HEK293 (cell line): ENCODE measurements around the gene TBC1D14.

ENCODE experiments used
- CTCF ChIA-PET: fragments of 350-600 bp; formaldehyde crosslinking; extraction: SDS; loops from one replicate; lab custom pipeline; 2021; ENCODE audit warnings: antibody characterized with exemption; lab: Yijun Ruan, JAX
- POLR2A ChIA-PET: fragments of 300-600 bp; formaldehyde crosslinking; extraction: SDS; loops from one replicate; lab custom pipeline; 2020; ENCODE audit warnings: antibody characterized with exemption, inconsistent platforms; lab: Yijun Ruan, JAX
- H3K27ac ChIP-seq: fragments of 200-500 bp; sonication (Bioruptor generic); 2 replicates; pipeline ENCODE4 v1.5.1; 2014; ENCODE audit warnings: low read depth, low read length, control low read depth, inconsistent platforms; ENCODE audit errors: extremely low read depth
- H3K36me3 ChIP-seq, 2 experiments: fragments of 200-500 bp in 1 of 2; sonication (Bioruptor generic) in 1 of 2; 1 replicate in 1 of 2; 2 replicates in 1 of 2; pipeline ENCODE4 v1.5.1; 2014 to 2017; ENCODE audit warnings: inconsistent platforms in 2 of 2, low read length in 2 of 2; ENCODE audit not compliant: control insufficient read depth in 2 of 2, insufficient read depth in 1 of 2
- H3K4me1 ChIP-seq: fragments of 200-500 bp; sonication (Bioruptor generic); 2 replicates; pipeline ENCODE4 v1.5.1; 2014; ENCODE audit warnings: mild to moderate bottlenecking, low read length, inconsistent platforms; ENCODE audit not compliant: control insufficient read depth, insufficient read depth
- H3K4me3 ChIP-seq: 2 replicates; pipeline ENCODE4 v1.5.1; 2011; ENCODE audit warnings: low read depth, mild to moderate bottlenecking, control low read depth, low read length, moderate library complexity
- H3K9me3 ChIP-seq: fragments of 200-500 bp; sonication (Bioruptor generic); 2 replicates; pipeline ENCODE4 v1.5.1; 2014; ENCODE audit warnings: low read depth, low read length, inconsistent platforms; ENCODE audit not compliant: control insufficient read depth, insufficient read depth
- GLI4 ChIP-seq: fragments of 450-650 bp; formaldehyde crosslinking; IDR thresholded peaks from 2 replicates; pipeline ENCODE4 v1.5.1; 2016; ENCODE audit warnings: missing biosample characterization, missing genetic modification characterization
- KLF10 ChIP-seq: fragments of 450-650 bp; IDR thresholded peaks from 2 replicates; pipeline ENCODE4 v1.5.1; 2018; ENCODE audit warnings: missing biosample characterization, mild to moderate bottlenecking, missing genetic modification characterization
- KLF16 ChIP-seq: fragments of 450-650 bp; formaldehyde crosslinking; IDR thresholded peaks from 2 replicates; pipeline ENCODE4 v1.5.1; 2017; ENCODE audit warnings: missing biosample characterization, missing genetic modification characterization
- MYNN ChIP-seq: fragments of 450-650 bp; formaldehyde crosslinking; IDR thresholded peaks from 2 replicates; pipeline ENCODE4 v1.5.1; 2016; ENCODE audit warnings: missing biosample characterization, missing genetic modification characterization, borderline replicate concordance
- REPIN1 ChIP-seq: fragments of 450-650 bp; formaldehyde crosslinking; IDR thresholded peaks from 2 replicates; pipeline ENCODE4 v1.5.1; 2017; ENCODE audit warnings: missing biosample characterization, missing genetic modification characterization, low read depth
- SCRT1 ChIP-seq: fragments of 450-650 bp; formaldehyde crosslinking; IDR thresholded peaks from 2 replicates; pipeline ENCODE4 v1.5.1; 2016; ENCODE audit warnings: missing biosample characterization, missing genetic modification characterization, borderline replicate concordance
- YY1 ChIP-seq: fragments of 450-650 bp; formaldehyde crosslinking; IDR thresholded peaks from 2 replicates; pipeline ENCODE4 v1.5.1; 2018; ENCODE audit warnings: missing biosample characterization, missing genetic modification characterization
- YY2 ChIP-seq: fragments of 450-650 bp; formaldehyde crosslinking; IDR thresholded peaks from 2 replicates; pipeline ENCODE4 v1.5.1; 2016; ENCODE audit warnings: missing biosample characterization, missing genetic modification characterization
- ZBTB8A ChIP-seq: fragments of 450-650 bp; formaldehyde crosslinking; IDR thresholded peaks from 2 replicates; pipeline ENCODE4 v1.5.1; 2016; ENCODE audit warnings: missing biosample characterization, missing genetic modification characterization
- ZNF157 ChIP-seq: fragments of 450-650 bp; formaldehyde crosslinking; IDR thresholded peaks from 2 replicates; pipeline ENCODE4 v1.5.1; 2016; ENCODE audit warnings: missing biosample characterization, missing genetic modification characterization
- ZNF174 ChIP-seq: fragments of 450-650 bp; formaldehyde crosslinking; IDR thresholded peaks from 2 replicates; pipeline ENCODE4 v1.5.0; 2017; ENCODE audit warnings: missing biosample characterization, mild to moderate bottlenecking, missing genetic modification characterization
- ZNF19 ChIP-seq: fragments of 450-650 bp; formaldehyde crosslinking; IDR thresholded peaks from 2 replicates; pipeline ENCODE4; 2016; ENCODE audit warnings: missing biosample characterization, missing genetic modification characterization, low read depth
- ZNF266 ChIP-seq: fragments of 450-650 bp; formaldehyde crosslinking; IDR thresholded peaks from 2 replicates; pipeline ENCODE4 v1.5.1; 2016; ENCODE audit warnings: missing biosample characterization, missing genetic modification characterization, low read depth
- ZNF292 ChIP-seq: fragments of 450-650 bp; formaldehyde crosslinking; IDR thresholded peaks from 2 replicates; pipeline ENCODE4 v1.5.1; 2016; ENCODE audit warnings: low read depth, missing biosample characterization, missing genetic modification characterization, borderline replicate concordance
- ZNF501 ChIP-seq: fragments of 450-650 bp; formaldehyde crosslinking; IDR thresholded peaks from 2 replicates; pipeline ENCODE4 v1.5.1; 2016; ENCODE audit warnings: missing biosample characterization, missing genetic modification characterization
- ZNF529 ChIP-seq: fragments of 450-650 bp; formaldehyde crosslinking; IDR thresholded peaks from 2 replicates; pipeline ENCODE4 v1.5.1; 2017; ENCODE audit warnings: missing genetic modification characterization, missing biosample characterization; ENCODE audit not compliant: insufficient replicate concordance
- ZNF654 ChIP-seq: fragments of 450-650 bp; formaldehyde crosslinking; IDR thresholded peaks from 2 replicates; pipeline ENCODE4 v1.5.1; 2016; ENCODE audit warnings: low read depth, missing biosample characterization, missing genetic modification characterization
- ZNF677 ChIP-seq: fragments of 450-650 bp; IDR thresholded peaks from 2 replicates; pipeline ENCODE4 v1.5.0; 2018; ENCODE audit warnings: missing biosample characterization, mild to moderate bottlenecking, missing genetic modification characterization, moderate library complexity
- ZSCAN30 ChIP-seq: fragments of 450-650 bp; IDR thresholded peaks from 2 replicates; pipeline ENCODE4 v1.5.1; 2018; ENCODE audit warnings: missing biosample characterization, mild to moderate bottlenecking, missing genetic modification characterization, moderate library complexity
- TF ChIP-seq, protein P1 (sequence below): fragments of 450-650 bp; formaldehyde crosslinking; IDR thresholded peaks from 2 replicates; pipeline ENCODE4 v1.5.1; 2016; ENCODE audit warnings: missing biosample characterization, missing genetic modification characterization
- TF ChIP-seq, protein P2 (sequence below): fragments of 450-650 bp; formaldehyde crosslinking; IDR thresholded peaks from 2 replicates; pipeline ENCODE4 v1.5.1; 2016; ENCODE audit warnings: missing biosample characterization, missing genetic modification characterization, borderline replicate concordance
- TF ChIP-seq, protein P3 (sequence below): fragments of 450-650 bp; formaldehyde crosslinking; IDR thresholded peaks from 2 replicates; pipeline ENCODE4 v1.5.1; 2017; ENCODE audit warnings: missing biosample characterization, missing genetic modification characterization
- TF ChIP-seq, protein P4 (sequence below): fragments of 450-650 bp; formaldehyde crosslinking; IDR thresholded peaks from 2 replicates; pipeline ENCODE4 v1.5.1; 2017; ENCODE audit warnings: missing biosample characterization, missing genetic modification characterization

Gene TBC1D14

DNA sequence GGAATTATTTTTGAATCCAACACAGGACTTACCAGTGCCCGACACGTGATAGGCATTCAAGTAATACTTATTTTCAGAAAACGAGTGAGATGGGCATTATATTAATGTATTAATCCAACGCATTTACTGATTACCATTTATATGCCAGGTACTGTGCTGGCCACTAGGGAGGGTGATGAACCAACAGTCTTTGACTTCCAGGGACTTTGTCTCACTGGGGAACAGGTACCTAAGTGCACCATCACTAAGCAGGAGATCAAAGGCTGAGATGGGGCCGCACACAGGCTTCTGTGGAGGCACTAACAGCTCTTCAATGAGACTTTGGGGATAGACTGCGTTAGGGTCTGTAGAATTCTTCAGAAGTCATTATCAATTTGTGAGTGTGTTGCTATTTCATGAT is 127.8 kb downstream of the TBC1D14 start (continued):
- TF ChIP-seq YY1 (tag by site-specific recombination) (no peak), MYNN (tag by site-specific recombination) (no peak), ZNF266 (tag by site-specific recombination) (no peak), GLI4 (tag by site-specific recombination) (no peak), ZNF157 (tag by site-specific recombination) (no peak), KLF10 (no peak)
- TF ChIP-seq, protein P1, sequence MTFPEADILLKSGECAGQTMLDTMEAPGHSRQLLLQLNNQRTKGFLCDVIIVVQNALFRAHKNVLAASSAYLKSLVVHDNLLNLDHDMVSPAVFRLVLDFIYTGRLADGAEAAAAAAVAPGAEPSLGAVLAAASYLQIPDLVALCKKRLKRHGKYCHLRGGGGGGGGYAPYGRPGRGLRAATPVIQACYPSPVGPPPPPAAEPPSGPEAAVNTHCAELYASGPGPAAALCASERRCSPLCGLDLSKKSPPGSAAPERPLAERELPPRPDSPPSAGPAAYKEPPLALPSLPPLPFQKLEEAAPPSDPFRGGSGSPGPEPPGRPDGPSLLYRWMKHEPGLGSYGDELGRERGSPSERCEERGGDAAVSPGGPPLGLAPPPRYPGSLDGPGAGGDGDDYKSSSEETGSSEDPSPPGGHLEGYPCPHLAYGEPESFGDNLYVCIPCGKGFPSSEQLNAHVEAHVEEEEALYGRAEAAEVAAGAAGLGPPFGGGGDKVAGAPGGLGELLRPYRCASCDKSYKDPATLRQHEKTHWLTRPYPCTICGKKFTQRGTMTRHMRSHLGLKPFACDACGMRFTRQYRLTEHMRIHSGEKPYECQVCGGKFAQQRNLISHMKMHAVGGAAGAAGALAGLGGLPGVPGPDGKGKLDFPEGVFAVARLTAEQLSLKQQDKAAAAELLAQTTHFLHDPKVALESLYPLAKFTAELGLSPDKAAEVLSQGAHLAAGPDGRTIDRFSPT (tag by site-specific recombination) = no peak

DNA sequence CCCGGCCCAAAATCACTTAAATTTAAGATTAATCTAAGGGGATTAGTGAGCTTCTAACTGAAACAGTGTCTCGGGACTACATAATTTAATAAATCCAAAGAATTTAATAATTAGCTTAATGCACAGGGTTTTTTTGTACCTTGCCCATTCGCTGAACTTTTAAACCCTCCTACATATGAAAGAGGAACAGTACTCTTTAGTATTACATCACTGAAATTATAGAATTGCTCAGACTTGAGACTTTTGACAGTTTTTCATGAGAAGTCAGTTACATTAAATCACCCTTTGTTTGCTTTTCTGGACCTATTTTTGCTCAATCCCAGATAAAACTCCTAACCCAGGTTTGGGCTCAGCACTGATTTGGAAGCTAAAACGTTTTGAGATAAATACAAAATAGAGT is 131.1 kb downstream of the TBC1D14 start:
- CTCF ChIA-PET = interaction anchor here (0.7 kb wide), 1 partner anchor 269 kb away, joined by 3 read pairs; no protein-coding TSS in a partner anchor
- TF ChIP-seq ZNF174 (tag by site-specific recombination) (no peak), ZNF677 (tag by site-specific recombination) (no peak), ZSCAN30 (tag by site-specific recombination) (no peak), ZNF501 (no peak), ZBTB8A (no peak), YY2 (no peak)
- TF ChIP-seq, protein P2, sequence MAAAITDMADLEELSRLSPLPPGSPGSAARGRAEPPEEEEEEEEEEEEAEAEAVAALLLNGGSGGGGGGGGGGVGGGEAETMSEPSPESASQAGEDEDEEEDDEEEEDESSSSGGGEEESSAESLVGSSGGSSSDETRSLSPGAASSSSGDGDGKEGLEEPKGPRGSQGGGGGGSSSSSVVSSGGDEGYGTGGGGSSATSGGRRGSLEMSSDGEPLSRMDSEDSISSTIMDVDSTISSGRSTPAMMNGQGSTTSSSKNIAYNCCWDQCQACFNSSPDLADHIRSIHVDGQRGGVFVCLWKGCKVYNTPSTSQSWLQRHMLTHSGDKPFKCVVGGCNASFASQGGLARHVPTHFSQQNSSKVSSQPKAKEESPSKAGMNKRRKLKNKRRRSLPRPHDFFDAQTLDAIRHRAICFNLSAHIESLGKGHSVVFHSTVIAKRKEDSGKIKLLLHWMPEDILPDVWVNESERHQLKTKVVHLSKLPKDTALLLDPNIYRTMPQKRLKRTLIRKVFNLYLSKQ (tag by site-specific recombination) = no peak
- peaks cover 0 to 11% of the 10 kb centered on the region in 2 experiments; a peak in 1 of 3 replicates for H3K36me3 ChIP-seq
- H3K4me3 ChIP-seq = no peak overlapping the region
- no peak overlapping the region for H3K27ac ChIP-seq
- H3K9me3 ChIP-seq = no peaks in the 10 kb centered on the region
- H3K4me1 ChIP-seq = no peaks in the 10 kb centered on the region
- POLR2A ChIA-PET = no interaction called here

DNA sequence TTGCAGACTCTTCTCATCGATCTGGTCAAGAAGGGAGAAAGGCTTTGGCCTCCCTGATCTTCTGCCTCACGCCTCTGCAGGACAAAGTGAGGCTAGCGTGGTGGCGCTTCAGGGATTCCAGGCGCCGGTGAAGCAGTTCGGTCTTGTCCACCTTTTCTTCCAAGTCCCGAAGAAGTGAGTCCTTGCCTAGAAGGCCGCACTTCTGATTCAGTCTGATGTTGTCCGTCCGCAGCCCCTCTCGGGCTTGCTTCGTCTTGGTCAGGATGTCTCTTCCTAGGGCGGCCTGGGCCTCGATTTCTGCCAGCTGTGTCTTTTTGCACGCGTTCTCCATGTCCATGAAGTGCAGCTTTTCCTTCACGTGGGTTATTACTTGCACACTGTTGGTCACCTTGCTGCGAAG is 131.6 kb downstream of the TBC1D14 start:
- ChIA-PET CTCF (interaction anchor here (0.6 to 3.7 kb wide), 3 partner anchors 28 to 298 kb away, joined by 4 to 20 read pairs (median 5); partner anchors contain the start of gene GRPEL1), POLR2A (no interaction called here)
- Histone ChIP-seq H3K9me3 (no peaks in the 10 kb centered on the region), H3K4me1 (no peaks in the 10 kb centered on the region), H3K27ac (no peak overlapping the region), H3K36me3 (peaks cover 0 to 11% of the 10 kb centered on the region in 2 experiments; a peak in 1 of 3 replicates), H3K4me3 (no peak overlapping the region)
- no peak for TF ChIP-seq SCRT1 (tag by site-specific recombination)
- no peak for TF ChIP-seq ZNF19 (tag by site-specific recombination)
- TF ChIP-seq, protein P3, sequence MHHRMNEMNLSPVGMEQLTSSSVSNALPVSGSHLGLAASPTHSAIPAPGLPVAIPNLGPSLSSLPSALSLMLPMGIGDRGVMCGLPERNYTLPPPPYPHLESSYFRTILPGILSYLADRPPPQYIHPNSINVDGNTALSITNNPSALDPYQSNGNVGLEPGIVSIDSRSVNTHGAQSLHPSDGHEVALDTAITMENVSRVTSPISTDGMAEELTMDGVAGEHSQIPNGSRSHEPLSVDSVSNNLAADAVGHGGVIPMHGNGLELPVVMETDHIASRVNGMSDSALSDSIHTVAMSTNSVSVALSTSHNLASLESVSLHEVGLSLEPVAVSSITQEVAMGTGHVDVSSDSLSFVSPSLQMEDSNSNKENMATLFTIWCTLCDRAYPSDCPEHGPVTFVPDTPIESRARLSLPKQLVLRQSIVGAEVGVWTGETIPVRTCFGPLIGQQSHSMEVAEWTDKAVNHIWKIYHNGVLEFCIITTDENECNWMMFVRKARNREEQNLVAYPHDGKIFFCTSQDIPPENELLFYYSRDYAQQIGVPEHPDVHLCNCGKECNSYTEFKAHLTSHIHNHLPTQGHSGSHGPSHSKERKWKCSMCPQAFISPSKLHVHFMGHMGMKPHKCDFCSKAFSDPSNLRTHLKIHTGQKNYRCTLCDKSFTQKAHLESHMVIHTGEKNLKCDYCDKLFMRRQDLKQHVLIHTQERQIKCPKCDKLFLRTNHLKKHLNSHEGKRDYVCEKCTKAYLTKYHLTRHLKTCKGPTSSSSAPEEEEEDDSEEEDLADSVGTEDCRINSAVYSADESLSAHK (tag by site-specific recombination) = no peak
- TF ChIP-seq, protein P4, sequence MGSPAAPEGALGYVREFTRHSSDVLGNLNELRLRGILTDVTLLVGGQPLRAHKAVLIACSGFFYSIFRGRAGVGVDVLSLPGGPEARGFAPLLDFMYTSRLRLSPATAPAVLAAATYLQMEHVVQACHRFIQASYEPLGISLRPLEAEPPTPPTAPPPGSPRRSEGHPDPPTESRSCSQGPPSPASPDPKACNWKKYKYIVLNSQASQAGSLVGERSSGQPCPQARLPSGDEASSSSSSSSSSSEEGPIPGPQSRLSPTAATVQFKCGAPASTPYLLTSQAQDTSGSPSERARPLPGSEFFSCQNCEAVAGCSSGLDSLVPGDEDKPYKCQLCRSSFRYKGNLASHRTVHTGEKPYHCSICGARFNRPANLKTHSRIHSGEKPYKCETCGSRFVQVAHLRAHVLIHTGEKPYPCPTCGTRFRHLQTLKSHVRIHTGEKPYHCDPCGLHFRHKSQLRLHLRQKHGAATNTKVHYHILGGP = no peak
- TF ChIP-seq REPIN1 (tag by site-specific recombination) = no peak
- TF ChIP-seq ZNF292 (tag by site-specific recombination) = no peak
- no peak for TF ChIP-seq KLF16 (tag by site-specific recombination)
- no peak for TF ChIP-seq ZNF654 (tag by site-specific recombination)
- TF ChIP-seq ZNF529 (tag by site-specific recombination) = no peak
